Activated CD4-positive, alpha-beta T cell treated with anti-CD3 and anti-CD28 coated beads, Interleukin-2, amount 50 U/mL, for 48 hours (primary cell): ENCODE data around the gene TH.
A peak's percentile ranks its signal among the peaks of the same experiment; 100 is the strongest.

ENCODE experiments used
- DNase-seq, 2 experiments: peaks; one replicate each; pipeline ENCODE4 v3.0.0-alpha.2; 2020

Gene TH

GRCh38 chr11:2158296-2158737 lies 13.3 kb downstream of the TH start:
- DNase-seq, result no peak

- DNase-seq, result no peak
Measured at GRCh38 chr11:2157294-2158040, 14.1 kb downstream of the TH start.

- DNase-seq, result peak; percentile 74 to 75
Measured at GRCh38 chr11:2156416-2157182, 15.0 kb downstream of the TH start.

- no peak for DNase-seq
Measured at GRCh38 chr11:2155511-2155910, 16.1 kb downstream of the TH start.

- DNase-seq, result no peak
Measured at GRCh38 chr11:2154889-2155288, 16.7 kb downstream of the TH start.

- DNase-seq, result no peak
Measured at GRCh38 chr11:2154195-2154585, 17.4 kb downstream of the TH start.

- DNase-seq, result no peak
Measured at GRCh38 chr11:2153581-2154194, 17.9 kb downstream of the TH start.

GRCh38 chr11:2151500-2152257 lies 19.9 kb downstream of the TH start:
- DNase-seq, result peak; percentile 83 to 86

- no peak for DNase-seq
Measured at GRCh38 chr11:2149864-2150847, 21.5 kb downstream of the TH start.

- DNase-seq, result no peak
Measured at GRCh38 chr11:2149460-2149859, 22.2 kb downstream of the TH start.

GRCh38 chr11:2148595-2148994 lies 23.0 kb downstream of the TH start:
- no peak for DNase-seq

- DNase-seq, result no peak
Measured at GRCh38 chr11:2147391-2147790, 24.2 kb downstream of the TH start.

GRCh38 chr11:2146051-2146450 lies 25.6 kb downstream of the TH start:
- DNase-seq, result no peak

GRCh38 chr11:2144544-2145248 lies 26.9 kb downstream of the TH start:
- no peak for DNase-seq

- peak; percentile 43 to 46 for DNase-seq
Measured at GRCh38 chr11:2143799-2144543, 27.6 kb downstream of the TH start.

- no peak for DNase-seq
Measured at GRCh38 chr11:2143477-2143798, 28.2 kb downstream of the TH start.

- peak; percentile 49 to 65 for DNase-seq
Measured at GRCh38 chr11:2142762-2143202, 28.8 kb downstream of the TH start.

GRCh38 chr11:2142300-2142759 lies 29.3 kb downstream of the TH start:
- DNase-seq, result no peak

GRCh38 chr11:2140411-2141400 lies 30.9 kb downstream of the TH start:
- no peak for DNase-seq
